ENCODE measurements around the gene PARD3.

Gene PARD3

DNA sequence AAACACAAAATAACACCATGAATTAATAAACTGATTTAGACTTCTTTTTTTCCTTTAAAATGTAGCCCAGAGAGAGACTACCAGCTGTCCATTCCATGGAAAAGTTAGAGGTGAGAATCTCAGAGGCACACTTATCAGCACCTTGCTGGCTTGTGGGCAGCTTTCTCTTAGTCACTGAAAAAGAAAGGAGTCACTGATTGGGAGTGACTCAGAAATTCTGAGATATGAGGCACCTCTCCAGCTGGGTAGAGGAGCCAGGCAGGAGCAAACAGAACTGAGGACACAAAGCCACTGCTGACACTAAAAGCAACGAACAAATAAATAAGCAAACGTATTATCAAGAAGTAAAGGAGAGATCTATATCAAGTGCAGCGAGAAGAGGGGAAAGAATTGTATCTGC lies 310.6 kb downstream of the PARD3 start:
- TF ChIP-seq TAF1 (IDR thresholded peaks at IDR 0.05; ENCODE audit: borderline replicate concordance, insufficient read depth, low read length) = no peak
- no peak for TF ChIP-seq FOXP2 (optimal IDR thresholded peaks at IDR 0.05; ENCODE audit: borderline replicate concordance, extremely low read depth, extremely low read length, insufficient read depth)
- TF ChIP-seq POLR2AphosphoS5 (IDR thresholded peaks at IDR 0.05; ENCODE audit: low read depth, low read length) = no peak
- no peak for TF ChIP-seq SIN3A (IDR thresholded peaks at IDR 0.05; ENCODE audit: borderline replicate concordance, insufficient read depth, low read length)
- TF ChIP-seq, protein P1, sequence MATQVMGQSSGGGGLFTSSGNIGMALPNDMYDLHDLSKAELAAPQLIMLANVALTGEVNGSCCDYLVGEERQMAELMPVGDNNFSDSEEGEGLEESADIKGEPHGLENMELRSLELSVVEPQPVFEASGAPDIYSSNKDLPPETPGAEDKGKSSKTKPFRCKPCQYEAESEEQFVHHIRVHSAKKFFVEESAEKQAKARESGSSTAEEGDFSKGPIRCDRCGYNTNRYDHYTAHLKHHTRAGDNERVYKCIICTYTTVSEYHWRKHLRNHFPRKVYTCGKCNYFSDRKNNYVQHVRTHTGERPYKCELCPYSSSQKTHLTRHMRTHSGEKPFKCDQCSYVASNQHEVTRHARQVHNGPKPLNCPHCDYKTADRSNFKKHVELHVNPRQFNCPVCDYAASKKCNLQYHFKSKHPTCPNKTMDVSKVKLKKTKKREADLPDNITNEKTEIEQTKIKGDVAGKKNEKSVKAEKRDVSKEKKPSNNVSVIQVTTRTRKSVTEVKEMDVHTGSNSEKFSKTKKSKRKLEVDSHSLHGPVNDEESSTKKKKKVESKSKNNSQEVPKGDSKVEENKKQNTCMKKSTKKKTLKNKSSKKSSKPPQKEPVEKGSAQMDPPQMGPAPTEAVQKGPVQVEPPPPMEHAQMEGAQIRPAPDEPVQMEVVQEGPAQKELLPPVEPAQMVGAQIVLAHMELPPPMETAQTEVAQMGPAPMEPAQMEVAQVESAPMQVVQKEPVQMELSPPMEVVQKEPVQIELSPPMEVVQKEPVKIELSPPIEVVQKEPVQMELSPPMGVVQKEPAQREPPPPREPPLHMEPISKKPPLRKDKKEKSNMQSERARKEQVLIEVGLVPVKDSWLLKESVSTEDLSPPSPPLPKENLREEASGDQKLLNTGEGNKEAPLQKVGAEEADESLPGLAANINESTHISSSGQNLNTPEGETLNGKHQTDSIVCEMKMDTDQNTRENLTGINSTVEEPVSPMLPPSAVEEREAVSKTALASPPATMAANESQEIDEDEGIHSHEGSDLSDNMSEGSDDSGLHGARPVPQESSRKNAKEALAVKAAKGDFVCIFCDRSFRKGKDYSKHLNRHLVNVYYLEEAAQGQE (IDR thresholded peaks at IDR 0.05; ENCODE audit: insufficient read depth in 1 of 2, low read depth in 2 of 2, low read length in 2 of 2) = no peak

DNA sequence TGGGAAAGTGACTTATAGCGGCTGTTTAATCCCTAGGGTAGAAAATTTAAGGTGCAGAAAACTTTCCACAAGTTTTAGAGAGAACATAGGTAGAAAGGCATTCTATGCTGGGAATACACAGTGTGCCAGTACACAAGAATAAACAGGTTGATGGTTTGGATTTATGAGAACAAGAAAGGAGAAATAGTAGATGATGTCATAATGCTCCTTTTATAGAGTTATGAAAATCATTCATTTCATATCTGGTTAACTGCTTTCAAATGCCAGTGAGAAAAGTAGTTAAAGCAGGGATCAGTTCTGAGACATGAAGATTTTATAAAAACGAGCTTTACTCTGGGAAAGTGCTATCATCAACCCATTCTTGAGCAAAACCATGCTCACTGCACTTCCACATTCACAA lies 311.4 kb downstream of the PARD3 start:
- TF ChIP-seq SIN3A (IDR thresholded peaks at IDR 0.05; ENCODE audit: borderline replicate concordance, insufficient read depth, low read length) (no peak), POLR2AphosphoS5 (IDR thresholded peaks at IDR 0.05; ENCODE audit: low read depth, low read length) (no peak), TAF1 (IDR thresholded peaks at IDR 0.05; ENCODE audit: borderline replicate concordance, insufficient read depth, low read length) (no peak), FOXP2 (optimal IDR thresholded peaks at IDR 0.05; ENCODE audit: borderline replicate concordance, extremely low read depth, extremely low read length, insufficient read depth) (no peak)
- TF ChIP-seq, protein P1 (IDR thresholded peaks at IDR 0.05; ENCODE audit: insufficient read depth in 1 of 2, low read depth in 2 of 2, low read length in 2 of 2) = no peak

DNA sequence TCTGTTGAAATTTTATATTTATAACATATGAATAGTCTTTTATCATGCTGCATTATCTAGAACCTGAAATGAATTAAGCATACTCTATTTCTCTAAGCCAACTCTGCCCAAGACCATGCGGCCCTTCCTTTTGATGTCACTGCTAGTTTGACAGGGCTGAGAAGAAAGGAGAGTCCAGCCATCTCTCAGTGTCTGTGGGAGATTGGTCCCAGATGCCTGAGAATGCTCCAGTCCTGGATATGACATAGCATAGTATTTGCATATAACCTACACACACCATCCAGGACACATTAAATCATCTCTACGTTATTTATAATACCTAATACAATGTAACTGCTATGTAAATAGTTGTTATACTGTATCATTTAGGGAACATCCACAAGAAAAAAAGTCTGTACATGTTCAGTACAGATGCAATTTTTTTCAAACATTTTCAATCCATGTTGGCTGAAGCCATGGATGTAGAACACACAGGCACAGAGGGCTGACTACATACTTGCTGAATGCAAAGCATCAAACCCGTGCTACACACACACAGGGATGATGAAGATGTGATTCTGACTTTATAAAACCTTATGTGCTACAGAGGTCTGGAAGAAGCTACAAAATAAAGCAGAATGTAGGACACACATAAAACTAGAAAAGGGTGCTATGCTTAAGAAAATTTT lies 315.4 kb downstream of the PARD3 start:
- TF ChIP-seq FOXP2 (optimal IDR thresholded peaks at IDR 0.05; ENCODE audit: borderline replicate concordance, extremely low read depth, extremely low read length, insufficient read depth) (no peak), SIN3A (IDR thresholded peaks at IDR 0.05; ENCODE audit: borderline replicate concordance, insufficient read depth, low read length) (no peak), POLR2AphosphoS5 (IDR thresholded peaks at IDR 0.05; ENCODE audit: low read depth, low read length) (no peak), TAF1 (IDR thresholded peaks at IDR 0.05; ENCODE audit: borderline replicate concordance, insufficient read depth, low read length) (no peak)
- TF ChIP-seq, protein P1 (IDR thresholded peaks at IDR 0.05; ENCODE audit: insufficient read depth in 1 of 2, low read depth in 2 of 2, low read length in 2 of 2) = no peak

DNA sequence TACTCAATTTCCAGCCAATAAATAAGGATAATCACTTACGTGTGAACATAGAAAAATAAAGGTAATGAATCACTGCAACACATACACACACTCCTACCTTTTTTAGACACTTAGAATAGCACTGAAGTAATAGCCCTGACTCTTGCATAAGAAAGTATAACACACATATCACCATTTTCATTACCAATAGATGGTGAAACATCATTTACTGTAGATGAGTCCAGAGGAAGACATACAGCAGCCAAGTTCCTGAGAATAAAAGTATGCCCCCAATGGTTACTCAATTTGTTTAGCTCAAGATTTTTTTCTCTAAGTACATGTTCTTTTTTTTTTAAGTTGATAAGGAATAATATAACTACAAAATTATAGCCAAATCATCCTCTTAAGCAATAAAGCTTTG lies 316.3 kb downstream of the PARD3 start:
- TF ChIP-seq TAF1 (IDR thresholded peaks at IDR 0.05; ENCODE audit: borderline replicate concordance, insufficient read depth, low read length) = no peak
- TF ChIP-seq, protein P1 (IDR thresholded peaks at IDR 0.05; ENCODE audit: insufficient read depth in 1 of 2, low read depth in 2 of 2, low read length in 2 of 2) = no peak
- no peak for TF ChIP-seq FOXP2 (optimal IDR thresholded peaks at IDR 0.05; ENCODE audit: borderline replicate concordance, extremely low read depth, extremely low read length, insufficient read depth)
- TF ChIP-seq SIN3A (IDR thresholded peaks at IDR 0.05; ENCODE audit: borderline replicate concordance, insufficient read depth, low read length) = no peak
- no peak for TF ChIP-seq POLR2AphosphoS5 (IDR thresholded peaks at IDR 0.05; ENCODE audit: low read depth, low read length)
